ENCODE data around the gene ZBTB32.

The ZBTB32 gene

DNA sequence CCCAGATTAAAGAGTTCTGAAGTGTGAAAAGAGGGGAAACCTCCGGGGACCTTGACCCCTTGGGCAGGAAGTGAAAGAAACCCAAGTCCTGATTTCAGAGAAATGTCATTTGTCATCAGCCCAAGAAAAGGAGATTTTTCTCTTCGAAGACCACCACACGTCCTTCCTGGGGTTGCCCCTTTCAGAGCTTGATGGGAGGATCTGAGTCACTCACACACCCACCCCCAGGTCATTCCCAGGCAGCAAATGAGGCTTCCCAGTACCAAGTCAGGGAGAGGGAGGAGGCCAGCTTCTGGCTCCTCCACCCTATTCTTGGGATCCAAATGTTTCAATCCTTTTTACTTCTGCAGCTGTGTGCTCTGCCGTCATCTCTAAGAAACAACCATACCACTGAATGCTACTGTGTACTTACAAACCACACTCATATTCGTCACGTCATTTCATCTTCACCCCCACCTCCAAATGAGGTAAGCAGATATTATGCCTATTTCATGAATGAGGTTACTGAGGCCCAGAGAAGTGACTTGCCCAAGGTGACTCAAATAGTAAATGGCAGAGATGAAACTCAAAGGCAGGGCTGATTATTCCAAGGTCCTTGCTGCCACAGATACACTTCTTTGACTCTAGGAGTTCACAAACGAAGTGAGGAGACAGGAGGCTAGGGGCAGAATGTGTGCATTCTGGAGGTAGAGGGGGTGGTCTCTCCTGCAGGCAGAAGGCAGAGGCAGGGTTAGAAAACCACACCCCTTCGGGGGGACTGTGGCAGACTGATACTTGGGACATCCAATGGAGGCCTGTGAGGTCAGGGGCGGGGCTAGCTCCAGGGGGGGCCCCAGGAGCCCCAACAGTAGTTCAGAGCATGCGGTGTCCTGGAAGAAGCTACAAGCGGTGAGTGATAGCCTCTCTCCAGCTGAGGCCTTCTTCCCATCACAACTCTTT, 8.5 kb downstream of the ZBTB32 start:
- Histone ChIP-seq H3K9me2 (replicated peaks; ENCODE audit: control insufficient read depth, low read length) (no peaks in the 10 kb centered on the region), H3K27me3 (ENCODE audit: control insufficient read depth, low read length) (peaks cover 23% of the 10 kb centered on the region), H3K9me3 (ENCODE audit: control insufficient read depth, insufficient read depth, low read length) (no peaks in the 10 kb centered on the region), H3F3A (ENCODE audit: control insufficient read depth, insufficient read depth) (no peaks in the 10 kb centered on the region), H3K27ac (ENCODE audit: low read depth, low read length) (no peak overlapping the region), H3K36me3 (ENCODE audit: control insufficient read depth, low read length) (no peaks in the 10 kb centered on the region), H3K4me2 (ENCODE audit: low read length) (no peak overlapping the region), H3K4me1 (ENCODE audit: control insufficient read depth, low read length) (peaks cover 35% of the 10 kb centered on the region), H3K4me3 (ENCODE audit: low read length) (no peak overlapping the region), H4K20me1 (ENCODE audit: control insufficient read depth, insufficient read depth, low read depth, low read length) (no peaks in the 10 kb centered on the region), H3K79me2 (ENCODE audit: control insufficient read depth, low read length) (peaks cover 4% of the 10 kb centered on the region)
- TF ChIP-seq EZH2phosphoT487 (IDR thresholded peaks at IDR 0.05; ENCODE audit: borderline replicate concordance, low read length), result no peak

DNA sequence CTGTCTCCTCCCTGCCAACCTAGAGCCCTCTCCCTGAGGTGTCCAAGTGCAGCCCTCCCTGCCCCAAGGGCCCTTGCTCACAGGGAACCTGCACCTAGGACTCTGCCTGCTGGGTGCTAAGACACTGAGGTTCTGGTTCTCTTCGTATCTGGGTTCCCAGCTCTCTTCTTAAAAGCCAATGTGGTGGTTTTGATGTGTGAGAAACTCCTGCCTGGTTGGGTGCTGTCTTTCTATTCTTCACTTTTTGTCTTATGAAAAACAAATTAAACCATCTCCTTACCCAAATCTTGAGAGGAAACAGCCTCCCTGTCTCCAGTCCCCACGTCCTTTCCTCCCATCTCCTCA, 9.1 kb downstream of the ZBTB32 start:
- Histone ChIP-seq H3K27me3 (ENCODE audit: control insufficient read depth, low read length) (peaks cover 18% of the 10 kb centered on the region), H3K9me2 (replicated peaks; ENCODE audit: control insufficient read depth, low read length) (no peaks in the 10 kb centered on the region), H3K9me3 (ENCODE audit: control insufficient read depth, insufficient read depth, low read length) (no peaks in the 10 kb centered on the region), H3K4me3 (ENCODE audit: low read length) (no peak overlapping the region), H3K36me3 (ENCODE audit: control insufficient read depth, low read length) (no peaks in the 10 kb centered on the region), H3K27ac (ENCODE audit: low read depth, low read length) (no peak overlapping the region), H3F3A (ENCODE audit: control insufficient read depth, insufficient read depth) (no peaks in the 10 kb centered on the region), H3K79me2 (ENCODE audit: control insufficient read depth, low read length) (peaks cover 9% of the 10 kb centered on the region), H3K4me1 (ENCODE audit: control insufficient read depth, low read length) (peaks cover 35% of the 10 kb centered on the region), H4K20me1 (ENCODE audit: control insufficient read depth, insufficient read depth, low read depth, low read length) (peaks cover under 1% of the 10 kb centered on the region; the same call in 1 of the 2 replicates), H3K4me2 (ENCODE audit: low read length) (no peak overlapping the region)
- no peak for TF ChIP-seq EZH2phosphoT487 (IDR thresholded peaks at IDR 0.05; ENCODE audit: borderline replicate concordance, low read length)
- TF ChIP-seq, protein P1, sequence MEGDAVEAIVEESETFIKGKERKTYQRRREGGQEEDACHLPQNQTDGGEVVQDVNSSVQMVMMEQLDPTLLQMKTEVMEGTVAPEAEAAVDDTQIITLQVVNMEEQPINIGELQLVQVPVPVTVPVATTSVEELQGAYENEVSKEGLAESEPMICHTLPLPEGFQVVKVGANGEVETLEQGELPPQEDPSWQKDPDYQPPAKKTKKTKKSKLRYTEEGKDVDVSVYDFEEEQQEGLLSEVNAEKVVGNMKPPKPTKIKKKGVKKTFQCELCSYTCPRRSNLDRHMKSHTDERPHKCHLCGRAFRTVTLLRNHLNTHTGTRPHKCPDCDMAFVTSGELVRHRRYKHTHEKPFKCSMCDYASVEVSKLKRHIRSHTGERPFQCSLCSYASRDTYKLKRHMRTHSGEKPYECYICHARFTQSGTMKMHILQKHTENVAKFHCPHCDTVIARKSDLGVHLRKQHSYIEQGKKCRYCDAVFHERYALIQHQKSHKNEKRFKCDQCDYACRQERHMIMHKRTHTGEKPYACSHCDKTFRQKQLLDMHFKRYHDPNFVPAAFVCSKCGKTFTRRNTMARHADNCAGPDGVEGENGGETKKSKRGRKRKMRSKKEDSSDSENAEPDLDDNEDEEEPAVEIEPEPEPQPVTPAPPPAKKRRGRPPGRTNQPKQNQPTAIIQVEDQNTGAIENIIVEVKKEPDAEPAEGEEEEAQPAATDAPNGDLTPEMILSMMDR (IDR thresholded peaks at IDR 0.05; ENCODE audit: low read depth, low read length, poor library complexity, severe bottlenecking), result no peak

DNA sequence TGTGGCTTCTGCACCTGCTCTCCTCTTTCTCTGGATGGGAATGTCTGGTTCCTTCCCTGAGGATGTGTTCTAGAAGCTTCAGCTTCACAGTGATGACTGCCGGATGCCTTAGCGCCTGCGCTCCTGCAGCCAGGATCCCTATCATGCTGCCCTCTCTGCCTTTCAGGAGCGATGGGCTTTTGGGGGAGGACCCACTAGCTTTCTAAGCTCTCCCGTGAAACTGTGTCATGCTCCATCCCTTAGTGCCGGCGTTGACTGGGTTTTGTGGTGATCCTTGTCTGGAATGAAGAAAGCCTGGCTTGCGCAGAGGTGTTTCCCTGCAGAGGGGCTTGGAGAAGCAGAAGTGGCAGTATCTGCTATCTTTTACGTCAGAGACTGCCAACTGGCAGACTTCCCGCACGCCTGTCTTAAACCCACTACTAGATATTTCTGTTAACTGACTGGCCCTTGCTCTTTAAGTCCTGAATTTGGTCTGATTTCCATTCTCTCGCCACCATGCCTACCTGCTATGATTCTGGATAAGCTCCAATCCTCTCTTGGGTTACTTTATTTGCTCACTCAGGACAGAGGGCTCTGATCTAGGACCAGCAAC, 9.6 kb downstream of the ZBTB32 start:
- no peak for TF ChIP-seq EZH2phosphoT487 (IDR thresholded peaks at IDR 0.05; ENCODE audit: borderline replicate concordance, low read length)
- TF ChIP-seq, protein P1 (IDR thresholded peaks at IDR 0.05; ENCODE audit: low read depth, low read length, poor library complexity, severe bottlenecking), result no peak
- Histone ChIP-seq H4K20me1 (ENCODE audit: control insufficient read depth, insufficient read depth, low read depth, low read length) (peaks cover 4% of the 10 kb centered on the region; the same call in 1 of the 2 replicates), H3F3A (ENCODE audit: control insufficient read depth, insufficient read depth) (no peaks in the 10 kb centered on the region), H3K9me2 (replicated peaks; ENCODE audit: control insufficient read depth, low read length) (no peaks in the 10 kb centered on the region), H3K4me3 (ENCODE audit: low read length) (no peak overlapping the region), H3K36me3 (ENCODE audit: control insufficient read depth, low read length) (no peaks in the 10 kb centered on the region), H3K79me2 (ENCODE audit: control insufficient read depth, low read length) (peaks cover 14% of the 10 kb centered on the region), H3K27ac (ENCODE audit: low read depth, low read length) (no peak overlapping the region), H3K4me2 (ENCODE audit: low read length) (no peak overlapping the region), H3K4me1 (ENCODE audit: control insufficient read depth, low read length) (peaks cover 37% of the 10 kb centered on the region), H3K27me3 (ENCODE audit: control insufficient read depth, low read length) (peaks cover 17% of the 10 kb centered on the region), H3K9me3 (ENCODE audit: control insufficient read depth, insufficient read depth, low read length) (no peaks in the 10 kb centered on the region)
